GM19468 (cell line): ENCODE data around the gene LETM1.

Experiments used
- ATAC-seq: cut with Tn5 transposase; IDR thresholded peaks from one replicate; pipeline ENCODE4 v1.9.1; 2021; ENCODE audit warnings: mild to moderate bottlenecking, moderate library complexity, moderate number of reproducible peaks; ENCODE audit not compliant: unreplicated experiment; ENCODE audit errors: extremely low read depth

The LETM1 gene

GRCh38 chr4:1831331-1831730, 24.6 kb downstream of the LETM1 start:
- ATAC-seq = no peak

- ATAC-seq = no peak
These were observed 25.2 kb downstream of the LETM1 start for GRCh38 chr4:1830642-1831228.

- ATAC-seq = no peak
These were observed 25.7 kb downstream of the LETM1 start for GRCh38 chr4:1830234-1830633.

- ATAC-seq = no peak
These were observed 29.2 kb downstream of the LETM1 start for GRCh38 chr4:1826531-1827350.

GRCh38 chr4:1825326-1825725, 30.6 kb downstream of the LETM1 start:
- ATAC-seq = no peak

GRCh38 chr4:1824746-1825145, 31.2 kb downstream of the LETM1 start:
- no peak for ATAC-seq

GRCh38 chr4:1823545-1823932, 32.4 kb downstream of the LETM1 start:
- no peak for ATAC-seq

GRCh38 chr4:1822568-1823544, 33.1 kb downstream of the LETM1 start:
- ATAC-seq = no peak

GRCh38 chr4:1821679-1822567, 34.0 kb downstream of the LETM1 start:
- no peak for ATAC-seq

- ATAC-seq = no peak
These were observed 36.1 kb downstream of the LETM1 start for GRCh38 chr4:1819816-1820215.

GRCh38 chr4:1819284-1819683, 36.7 kb downstream of the LETM1 start:
- ATAC-seq = no peak

GRCh38 chr4:1815997-1816860, 39.7 kb downstream of the LETM1 start:
- ATAC-seq = no peak

GRCh38 chr4:1815096-1815996, 40.6 kb downstream of the LETM1 start:
- no peak for ATAC-seq

- no peak for ATAC-seq
These were observed 41.5 kb downstream of the LETM1 start for GRCh38 chr4:1814453-1814852.

GRCh38 chr4:1813915-1814314, 42.0 kb downstream of the LETM1 start:
- no peak for ATAC-seq

GRCh38 chr4:1813231-1813630, 42.7 kb downstream of the LETM1 start:
- no peak for ATAC-seq

GRCh38 chr4:1812720-1813119, 43.2 kb downstream of the LETM1 start:
- ATAC-seq = no peak

GRCh38 chr4:1810765-1811164, 45.2 kb downstream of the LETM1 start:
- ATAC-seq = no peak
